ENCODE results near the gene LASP1.

DNA sequence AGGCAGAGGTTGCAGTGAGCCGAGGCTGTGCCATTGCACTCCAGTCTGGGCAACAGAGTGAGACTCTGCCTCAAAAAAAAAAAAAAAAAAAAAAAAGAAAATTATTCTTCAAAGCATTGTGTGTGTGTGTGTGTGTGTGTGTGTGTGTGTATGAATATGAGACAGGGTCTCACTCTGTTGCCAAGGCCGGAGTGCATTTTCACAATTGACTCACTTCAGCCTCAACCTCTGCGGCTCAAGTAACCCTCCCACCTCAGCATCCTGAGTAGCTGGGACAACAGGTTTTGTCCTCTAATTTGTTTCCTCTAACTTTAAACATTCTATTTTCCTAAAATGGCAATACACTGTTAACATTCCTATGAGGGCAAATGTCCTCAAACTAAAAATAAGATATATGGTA, 89.7 kb downstream of the LASP1 start:
- TF ChIP-seq JUN (IDR thresholded peaks at IDR 0.05; ENCODE audit: borderline replicate concordance, insufficient read depth, insufficient read length, low read depth) (no peak), POLR2A (IDR thresholded peaks at IDR 0.05; ENCODE audit: low read depth, low read length) (no peak), EZH2 (IDR thresholded peaks at IDR 0.05; ENCODE audit: borderline replicate concordance, low read depth, low read length, severe bottlenecking) (no peak), FOS (IDR thresholded peaks at IDR 0.05; ENCODE audit: borderline replicate concordance, insufficient read depth, low read length) (no peak)
- TF ChIP-seq, protein P1, sequence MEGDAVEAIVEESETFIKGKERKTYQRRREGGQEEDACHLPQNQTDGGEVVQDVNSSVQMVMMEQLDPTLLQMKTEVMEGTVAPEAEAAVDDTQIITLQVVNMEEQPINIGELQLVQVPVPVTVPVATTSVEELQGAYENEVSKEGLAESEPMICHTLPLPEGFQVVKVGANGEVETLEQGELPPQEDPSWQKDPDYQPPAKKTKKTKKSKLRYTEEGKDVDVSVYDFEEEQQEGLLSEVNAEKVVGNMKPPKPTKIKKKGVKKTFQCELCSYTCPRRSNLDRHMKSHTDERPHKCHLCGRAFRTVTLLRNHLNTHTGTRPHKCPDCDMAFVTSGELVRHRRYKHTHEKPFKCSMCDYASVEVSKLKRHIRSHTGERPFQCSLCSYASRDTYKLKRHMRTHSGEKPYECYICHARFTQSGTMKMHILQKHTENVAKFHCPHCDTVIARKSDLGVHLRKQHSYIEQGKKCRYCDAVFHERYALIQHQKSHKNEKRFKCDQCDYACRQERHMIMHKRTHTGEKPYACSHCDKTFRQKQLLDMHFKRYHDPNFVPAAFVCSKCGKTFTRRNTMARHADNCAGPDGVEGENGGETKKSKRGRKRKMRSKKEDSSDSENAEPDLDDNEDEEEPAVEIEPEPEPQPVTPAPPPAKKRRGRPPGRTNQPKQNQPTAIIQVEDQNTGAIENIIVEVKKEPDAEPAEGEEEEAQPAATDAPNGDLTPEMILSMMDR (IDR thresholded peaks at IDR 0.05; ENCODE audit: extremely low read depth in 1 of 2, insufficient read depth in 1 of 2, low read depth in 1 of 2, low read length in 2 of 2) = no peak
